ENCODE results near the gene BRME1. TPM values are rescaled to one million over a fixed set of nuclear protein-coding genes. Genes with fewer than 3 reads are reported as not detected.

The BRME1 gene
- total and polyA plus RNA-seq, 3 donors from 2014 or later = 17.8 to 48.9 (median 26.3) TPM

DNA sequence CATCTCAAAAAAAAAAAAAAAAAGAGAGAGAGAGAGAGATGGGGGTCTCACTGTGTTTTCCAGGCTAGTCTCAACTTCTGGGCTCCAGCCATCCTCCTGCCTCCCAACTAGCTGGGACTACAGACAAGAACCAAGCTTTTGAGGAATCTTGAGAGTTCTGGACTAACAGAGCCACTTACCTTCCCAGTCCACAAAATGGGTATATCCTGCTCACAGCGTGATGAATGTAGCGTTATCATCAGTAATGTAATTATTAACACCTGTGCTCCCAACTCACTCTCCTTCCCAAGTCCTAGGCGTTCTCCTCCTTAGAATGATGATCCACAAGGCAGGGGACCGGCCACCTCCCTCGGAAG lies 33.6 kb downstream of the BRME1 start:
- peaks cover 12% of the 10 kb centered on the region for H3K4me1 ChIP-seq
- H3K27me3 ChIP-seq = no peaks in the 10 kb centered on the region
- peak overlapping the region in 1 of 2 donors; percentile 58 for H3K4me3 ChIP-seq
- intact Hi-C loops (cut with DNase I; ENCODE audit: low total_unique reads) = loop anchor here (10.0 kb wide), 1 partner anchor 278 kb away; no protein-coding TSS in a partner anchor
- H3K9me3 ChIP-seq = no peaks in the 10 kb centered on the region
- TF ChIP-seq, protein P1, sequence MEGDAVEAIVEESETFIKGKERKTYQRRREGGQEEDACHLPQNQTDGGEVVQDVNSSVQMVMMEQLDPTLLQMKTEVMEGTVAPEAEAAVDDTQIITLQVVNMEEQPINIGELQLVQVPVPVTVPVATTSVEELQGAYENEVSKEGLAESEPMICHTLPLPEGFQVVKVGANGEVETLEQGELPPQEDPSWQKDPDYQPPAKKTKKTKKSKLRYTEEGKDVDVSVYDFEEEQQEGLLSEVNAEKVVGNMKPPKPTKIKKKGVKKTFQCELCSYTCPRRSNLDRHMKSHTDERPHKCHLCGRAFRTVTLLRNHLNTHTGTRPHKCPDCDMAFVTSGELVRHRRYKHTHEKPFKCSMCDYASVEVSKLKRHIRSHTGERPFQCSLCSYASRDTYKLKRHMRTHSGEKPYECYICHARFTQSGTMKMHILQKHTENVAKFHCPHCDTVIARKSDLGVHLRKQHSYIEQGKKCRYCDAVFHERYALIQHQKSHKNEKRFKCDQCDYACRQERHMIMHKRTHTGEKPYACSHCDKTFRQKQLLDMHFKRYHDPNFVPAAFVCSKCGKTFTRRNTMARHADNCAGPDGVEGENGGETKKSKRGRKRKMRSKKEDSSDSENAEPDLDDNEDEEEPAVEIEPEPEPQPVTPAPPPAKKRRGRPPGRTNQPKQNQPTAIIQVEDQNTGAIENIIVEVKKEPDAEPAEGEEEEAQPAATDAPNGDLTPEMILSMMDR (IDR thresholded peaks at IDR 0.05) = no peak
- 36 to 53% methylated on average over 5 of the region's 5 CpGs for WGBS, 2 donors
- H3K27ac ChIP-seq = peak overlapping the region in 1 of 2 donors; percentile 24
- no peak for DNase-seq
- no peaks in the 10 kb centered on the region for H3K36me3 ChIP-seq (ENCODE audit: low read depth, missing control alignments)

DNA sequence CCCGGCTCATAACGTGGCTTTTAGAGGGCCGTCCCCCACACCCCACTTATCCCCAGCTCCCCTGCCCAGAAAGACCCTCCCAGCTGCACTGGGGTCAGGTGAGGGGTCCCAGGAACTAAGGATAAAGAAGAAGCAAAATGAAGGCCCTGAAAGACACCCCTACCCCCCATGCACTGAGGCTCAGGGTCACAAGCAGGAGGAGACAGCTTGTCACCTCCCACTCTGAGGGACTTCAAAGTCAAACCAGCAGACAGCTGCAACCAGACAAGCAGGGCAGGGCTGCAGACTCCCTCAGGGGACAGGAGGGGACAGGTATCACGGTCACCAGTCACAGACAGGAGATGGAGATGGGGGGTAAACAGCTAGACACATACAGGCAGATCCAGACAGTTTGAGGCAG lies 35.0 kb downstream of the BRME1 start:
- Histone ChIP-seq H3K9me3 (no peaks in the 10 kb centered on the region), H3K4me1 (peaks cover 17% of the 10 kb centered on the region), H3K27me3 (no peaks in the 10 kb centered on the region), H3K4me3 (no peak overlapping the region), H3K36me3 (ENCODE audit: low read depth, missing control alignments) (no peaks in the 10 kb centered on the region), H3K27ac (no peak overlapping the region)
- intact Hi-C loops (cut with DNase I; ENCODE audit: low total_unique reads) = loop anchor here (10.0 kb wide), 1 partner anchor 276 kb away; no protein-coding TSS in a partner anchor
- WGBS, 2 donors = 88 to 91% methylated on average over 4 of the region's 4 CpGs
- TF ChIP-seq POLR2A (IDR thresholded peaks at IDR 0.05) = no peak
- TF ChIP-seq, protein P1 (IDR thresholded peaks at IDR 0.05) = no peak
- no peak for DNase-seq

DNA sequence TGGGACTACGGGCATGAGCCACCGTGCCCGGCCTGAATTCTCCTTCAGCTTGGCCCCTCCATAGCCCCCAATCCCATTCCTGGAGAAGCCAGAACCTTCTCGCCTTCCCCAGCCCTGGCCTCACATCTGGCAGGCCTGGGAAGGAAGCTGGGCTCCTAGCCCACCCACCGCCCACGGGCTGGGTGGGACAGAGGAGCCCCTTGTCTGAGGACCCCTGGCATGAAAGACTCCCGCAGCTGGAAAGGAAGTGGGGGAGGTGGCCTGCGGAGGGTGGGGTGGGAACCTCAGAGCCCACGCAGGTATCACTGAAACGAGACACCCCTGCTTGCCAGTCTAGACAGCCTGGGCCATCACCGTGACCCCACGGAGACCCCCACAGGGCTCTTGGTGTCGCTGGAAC lies 36.6 kb downstream of the BRME1 start:
- no peak for TF ChIP-seq POLR2A (IDR thresholded peaks at IDR 0.05)
- 79 to 80% methylated on average over 11 of the region's 13 CpGs for WGBS, 2 donors
- Histone ChIP-seq H3K27ac (no peak overlapping the region), H3K36me3 (ENCODE audit: low read depth, missing control alignments) (no peaks in the 10 kb centered on the region), H3K27me3 (no peaks in the 10 kb centered on the region), H3K4me1 (peaks cover 13% of the 10 kb centered on the region), H3K4me3 (no peak overlapping the region), H3K9me3 (no peaks in the 10 kb centered on the region)
- DNase-seq = no peak
- intact Hi-C loops (cut with DNase I; ENCODE audit: low total_unique reads) = loop anchor here (10.0 kb wide), 1 partner anchor 84 kb away; no protein-coding TSS in a partner anchor

DNA sequence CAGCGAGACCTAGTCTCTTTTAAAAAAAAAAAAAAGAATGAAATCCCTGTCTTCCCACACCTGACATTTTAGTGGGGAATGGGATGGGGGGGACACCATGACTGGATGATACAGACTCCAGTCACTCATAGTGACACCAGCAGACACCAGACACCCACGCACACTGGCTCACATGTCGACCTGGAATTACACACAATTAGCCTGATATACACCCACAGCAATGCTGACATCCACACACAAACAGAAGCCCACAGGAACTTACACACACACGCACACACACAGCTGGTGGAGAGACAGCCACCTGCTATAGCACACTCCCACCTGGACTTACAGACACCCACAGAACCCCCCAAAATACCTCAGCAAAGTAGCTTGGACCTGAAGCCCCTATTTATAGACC lies 37.3 kb downstream of the BRME1 start:
- H3K4me1 ChIP-seq = peaks cover 11% of the 10 kb centered on the region
- intact Hi-C loops (cut with DNase I; ENCODE audit: low total_unique reads) = loop anchor here (10.0 kb wide), 1 partner anchor 84 kb away; no protein-coding TSS in a partner anchor
- H3K27ac ChIP-seq = no peak overlapping the region
- no peak overlapping the region for H3K4me3 ChIP-seq
- TF ChIP-seq POLR2A (IDR thresholded peaks at IDR 0.05) = no peak
- TF ChIP-seq, protein P1 (IDR thresholded peaks at IDR 0.05) = no peak
- no peaks in the 10 kb centered on the region for H3K36me3 ChIP-seq (ENCODE audit: low read depth, missing control alignments)
- DNase-seq = no peak
- no peaks in the 10 kb centered on the region for H3K27me3 ChIP-seq
- WGBS, 2 donors = 81 to 89% methylated on average over 4 of the region's 4 CpGs
- H3K9me3 ChIP-seq = no peaks in the 10 kb centered on the region

DNA sequence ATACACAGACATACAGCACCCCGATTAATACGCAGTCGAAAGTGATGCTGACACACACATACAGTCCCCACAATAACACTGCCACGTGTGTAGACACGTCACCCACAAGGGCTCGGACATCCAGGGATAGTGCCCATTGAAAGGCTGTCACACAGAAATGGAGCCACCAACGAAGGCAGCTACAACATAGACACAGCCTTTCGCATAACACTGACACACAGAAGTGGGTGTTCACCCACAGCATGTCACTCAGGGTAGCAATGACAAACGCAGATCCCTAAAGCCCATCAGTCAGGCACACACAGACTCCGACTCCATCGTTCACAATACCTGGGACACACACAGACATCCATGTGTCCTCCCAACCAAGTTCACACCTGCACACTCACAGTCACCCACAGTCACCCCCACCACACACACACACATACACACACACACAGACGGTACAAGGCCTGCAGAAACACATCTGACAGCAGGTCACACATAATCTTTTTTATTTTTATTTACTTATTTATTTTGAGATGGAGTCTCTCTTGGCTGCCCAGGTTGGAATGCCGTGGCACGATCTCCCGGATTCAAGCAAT lies 39.4 kb downstream of the BRME1 start:
- Histone ChIP-seq H3K9me3 (no peaks in the 10 kb centered on the region), H3K4me1 (peaks cover 10% of the 10 kb centered on the region), H3K36me3 (ENCODE audit: low read depth, missing control alignments) (no peaks in the 10 kb centered on the region), H3K27me3 (no peaks in the 10 kb centered on the region), H3K4me3 (no peak overlapping the region), H3K27ac (no peak overlapping the region)
- DNase-seq = no peak
- 74 to 75% methylated on average over 8 to 15 of the region's 15 CpGs for WGBS, 2 donors
- no peak for TF ChIP-seq POLR2A (IDR thresholded peaks at IDR 0.05)
- TF ChIP-seq, protein P1 (IDR thresholded peaks at IDR 0.05) = no peak
- intact Hi-C loops (cut with DNase I; ENCODE audit: low total_unique reads) = loop anchor here (10.0 kb wide), 1 partner anchor 82 kb away; no protein-coding TSS in a partner anchor

All from testis (tissue), 3 donors.